Superior temporal gyrus (tissue), 1 donor: ENCODE results near the gene SPDYE6.
"Not testable (repeated sequence)": the region's sequence is repeated elsewhere in the genome, so short reads cannot be mapped to it uniquely, and the experiment has no call there.

ENCODE experiments used
- DNase-seq: peaks from one replicate; pipeline ENCODE4 v3.0.0-alpha.2; 2016; ENCODE audit errors: extremely low spot score

SPDYE6 gene

GRCh38 chr7:102317231-102318059 lies 38.8 kb downstream of the SPDYE6 start:
- DNase-seq: no peak

- DNase-seq: no peak
Observed at GRCh38 chr7:102313997-102314780, 42.1 kb downstream of the SPDYE6 start.

- DNase-seq: no peak
Observed at GRCh38 chr7:102312317-102312716, 43.9 kb downstream of the SPDYE6 start.

- peak; percentile 15 for DNase-seq
Observed at GRCh38 chr7:102310414-102310815, 45.8 kb downstream of the SPDYE6 start.

- no peak for DNase-seq
Observed at GRCh38 chr7:102306916-102307677, 49.1 kb downstream of the SPDYE6 start.

- no peak for DNase-seq
Observed at GRCh38 chr7:102305414-102306268, 50.6 kb downstream of the SPDYE6 start.

GRCh38 chr7:102304668-102305067 lies 51.6 kb downstream of the SPDYE6 start:
- DNase-seq: no peak

GRCh38 chr7:102303669-102304422 lies 52.4 kb downstream of the SPDYE6 start:
- DNase-seq: no peak

- no peak for DNase-seq
Observed at GRCh38 chr7:102302025-102302424, 54.2 kb downstream of the SPDYE6 start.

GRCh38 chr7:102301367-102301766 lies 54.9 kb downstream of the SPDYE6 start:
- DNase-seq: not testable (repeated sequence)

GRCh38 chr7:102300643-102301221 lies 55.5 kb downstream of the SPDYE6 start:
- DNase-seq: no peak

GRCh38 chr7:102297487-102298218 lies 58.6 kb downstream of the SPDYE6 start:
- no peak for DNase-seq

GRCh38 chr7:102296514-102296913 lies 59.7 kb downstream of the SPDYE6 start:
- DNase-seq: no peak

GRCh38 chr7:102296179-102296438 lies 60.1 kb downstream of the SPDYE6 start:
- DNase-seq: no peak
